GM23338 (cell line): ENCODE measurements around the gene EYS. TPM values are rescaled to one million over a fixed set of nuclear protein-coding genes. Genes with fewer than 3 reads are reported as not detected.

Experiments
- ATAC-seq: fragments of 200-7000 bp; cut with Tn5 transposase; 3 replicates; pipeline ENCODE4 v1.9.1; 2020
- DNase-seq: peaks from one replicate; pipeline ENCODE4 v3.0.0-alpha.2; 2015; ENCODE audit warnings: low spot score
- H2AFZ ChIP-seq: fragments of 200-600 bp; sonication (generic); 2 replicates; pipeline ENCODE4 v1.8.0; 2016; ENCODE audit warnings: antibody characterized with exemption, mild to moderate bottlenecking, moderate library complexity
- H3F3A ChIP-seq: fragments of 200-600 bp; sonication (generic); replicated peaks from 2 replicates; pipeline ENCODE4 v1.8.0; 2017; ENCODE audit warnings: antibody characterized with exemption, mixed run types, low read depth
- H3K27ac ChIP-seq: fragments of 200-600 bp; sonication (generic); 2 replicates; pipeline ENCODE4 v1.6.1; 2016; ENCODE audit warnings: low read depth
- H3K27me3 ChIP-seq: fragments of 200-600 bp; sonication (generic); 2 replicates; pipeline ENCODE4 v1.8.0; 2016; ENCODE audit warnings: mild to moderate bottlenecking, mixed run types, moderate library complexity; ENCODE audit not compliant: insufficient read depth
- H3K36me3 ChIP-seq: fragments of 200-600 bp; sonication (generic); 2 replicates; pipeline ENCODE4 v1.8.0; 2016; ENCODE audit warnings: mild to moderate bottlenecking; ENCODE audit not compliant: insufficient read depth
- H3K4me1 ChIP-seq: fragments of 200-600 bp; sonication (generic); 2 replicates; pipeline ENCODE4 v1.8.0; 2016; ENCODE audit warnings: mild to moderate bottlenecking, moderate library complexity; ENCODE audit not compliant: insufficient read depth
- H3K4me2 ChIP-seq: fragments of 200-600 bp; sonication (generic); 2 replicates; pipeline ENCODE4 v1.7.1; 2017; ENCODE audit warnings: mixed run types
- H3K4me3 ChIP-seq: fragments of 200-600 bp; sonication (generic); 2 replicates; pipeline ENCODE4 v1.6.1; 2016; ENCODE audit warnings: mixed run types
- H3K79me2 ChIP-seq: fragments of 200-600 bp; sonication (generic); replicated peaks from 2 replicates; pipeline ENCODE4 v1.8.0; 2017; ENCODE audit warnings: mild to moderate bottlenecking; ENCODE audit not compliant: insufficient read depth
- H3K9me2 ChIP-seq: fragments of 200-600 bp; sonication (generic); 2 replicates; pipeline ENCODE4 v1.8.0; 2017; ENCODE audit not compliant: insufficient read depth
- H4K20me1 ChIP-seq: fragments of 200-600 bp; sonication (generic); replicated peaks from 2 replicates; pipeline ENCODE4 v1.8.0; 2017; ENCODE audit warnings: mild to moderate bottlenecking; ENCODE audit not compliant: insufficient read depth
- H3K27ac Mint-ChIP-seq: 2 replicates; pipeline ENCODE4 v1.8.0; 2020; ENCODE audit warnings: inconsistent platforms, mild to moderate bottlenecking, moderate library complexity, mixed read lengths
- H3K27me3 Mint-ChIP-seq: 3 replicates; pipeline ENCODE4 v1.8.0; 2022; ENCODE audit warnings: low read depth, mild to moderate bottlenecking, moderate library complexity, mixed read lengths, inconsistent platforms; ENCODE audit not compliant: insufficient read depth, poor library complexity
- H3K36me3 Mint-ChIP-seq: 3 replicates; pipeline ENCODE4 v1.8.0; 2021; ENCODE audit warnings: low read depth, mild to moderate bottlenecking, inconsistent platforms, moderate library complexity, mixed read lengths
- H3K4me1 Mint-ChIP-seq: 3 replicates; pipeline ENCODE4 v1.8.0; 2020; ENCODE audit warnings: mild to moderate bottlenecking, inconsistent platforms, mixed read lengths
- H3K4me3 Mint-ChIP-seq: 3 replicates; pipeline ENCODE4 v1.8.0; 2021; ENCODE audit warnings: moderate library complexity, mild to moderate bottlenecking, inconsistent platforms, mixed read lengths
- H3K9me3 Mint-ChIP-seq: 3 replicates; pipeline ENCODE4 v1.8.0; 2020; ENCODE audit warnings: moderate library complexity, mild to moderate bottlenecking, inconsistent platforms, mixed read lengths
- CREB1 ChIP-seq: fragments of 250-450 bp; sonication (Bioruptor Pico); IDR thresholded peaks from 2 replicates; pipeline ENCODE4 v1.5.0; 2020; ENCODE audit warnings: low read depth, mild to moderate bottlenecking, moderate library complexity
- ETS1 ChIP-seq: IDR thresholded peaks from 2 replicates; pipeline ENCODE4 v1.6.1; 2016; ENCODE audit warnings: antibody characterized with exemption
- EZH2 ChIP-seq: fragments of 200-600 bp; sonication (generic); IDR thresholded peaks from one replicate; pipeline ENCODE4 v1.8.0; 2017; ENCODE audit warnings: antibody characterized with exemption, mild to moderate bottlenecking, low read depth; ENCODE audit not compliant: unreplicated experiment
- EZH2phosphoT487 ChIP-seq: fragments of 200-600 bp; sonication (generic); IDR thresholded peaks from one replicate; pipeline ENCODE4 v1.8.1; 2018; ENCODE audit warnings: antibody characterized with exemption; ENCODE audit not compliant: unreplicated experiment
- JUNB ChIP-seq: IDR thresholded peaks from one replicate; pipeline ENCODE4 v1.6.1; 2016; ENCODE audit warnings: antibody characterized with exemption; ENCODE audit not compliant: unreplicated experiment
- NANOG ChIP-seq: IDR thresholded peaks from 2 replicates; pipeline ENCODE4 v1.6.1; 2016; ENCODE audit warnings: antibody characterized with exemption, borderline replicate concordance
- POLR2AphosphoS5 ChIP-seq: IDR thresholded peaks from 2 replicates; pipeline ENCODE4 v1.6.1; 2016; ENCODE audit warnings: antibody characterized with exemption, low read depth
- REST ChIP-seq: IDR thresholded peaks from one replicate; pipeline ENCODE4 v1.6.1; 2018; ENCODE audit warnings: antibody characterized with exemption; ENCODE audit not compliant: unreplicated experiment
- STAT1 ChIP-seq: IDR thresholded peaks from one replicate; pipeline ENCODE4 v1.6.1; 2016; ENCODE audit warnings: antibody characterized with exemption; ENCODE audit not compliant: unreplicated experiment
- polyA plus RNA-seq: library from polyadenylated mRNA; unstranded; fragments of >200 nt; fragmentation: Nextera tagmentation; extraction: Ambion mirVana; gene quantifications from 2 replicates; pipeline ENCODE4 v1.2.1, GENCODE V29; 2016
- total RNA-seq: library from RNA; depleted of rRNA; stranded (reverse); fragments of >200 nt; shearing (Covaris generic); gene quantifications from 2 replicates; pipeline ENCODE4 v1.2.3, GENCODE V29; 2014
- TF ChIP-seq, protein P1 (sequence below): fragments of 250-450 bp; sonication (Bioruptor Pico); IDR thresholded peaks from 2 replicates; pipeline ENCODE4 v1.5.0; 2020; ENCODE audit warnings: mild to moderate bottlenecking, moderate library complexity
- TF ChIP-seq, protein P2 (sequence below), 2 experiments: fragments of 200-600 bp in 1 of 2; sonication (generic) in 1 of 2; conservative IDR thresholded peaks; 2 replicates each; pipeline versions ENCODE4 v1.5.1 to v1.6.1; 2016 to 2017; ENCODE audit warnings: antibody characterized with exemption in 2 of 2, low read depth in 2 of 2, mild to moderate bottlenecking in 2 of 2, moderate library complexity in 1 of 2

EYS gene
- total and polyA plus RNA-seq, 2 experiments from 2014 or later: 0.38 to 0.52 TPM

DNA sequence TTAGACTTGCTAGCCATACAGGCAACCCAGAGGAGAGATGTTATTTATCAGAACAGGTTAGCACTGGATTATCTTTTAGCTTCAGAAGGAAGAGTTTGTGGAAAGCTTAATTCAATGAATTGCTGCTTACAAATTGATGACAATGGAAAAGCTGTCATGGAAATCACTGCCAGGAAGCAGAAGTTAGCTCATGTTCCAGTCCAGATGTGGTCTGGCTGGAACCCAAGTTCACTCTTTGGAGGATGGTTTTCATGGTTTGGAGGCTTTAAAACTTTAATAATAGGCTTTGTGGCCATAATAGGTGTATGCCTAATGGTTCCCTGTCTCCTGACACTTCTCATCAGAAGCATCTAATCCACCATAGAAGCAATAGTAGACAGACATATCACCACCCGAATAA, 1372.4 kb downstream of the EYS start:
- Histone ChIP-seq H3K79me2 (no peaks in the 10 kb centered on the region), H3F3A (no peaks in the 10 kb centered on the region), H4K20me1 (no peaks in the 10 kb centered on the region), H3K27me3 (no peaks in the 10 kb centered on the region), H3K9me2 (no peaks in the 10 kb centered on the region; the same call in 1 of the 2 replicates), H2AFZ (no peak overlapping the region), H3K4me3 (no peak overlapping the region), H3K4me1 (no peaks in the 10 kb centered on the region), H3K36me3 (no peaks in the 10 kb centered on the region), H3K4me2 (no peak overlapping the region), H3K27ac (no peak overlapping the region)
- Mint-ChIP-seq H3K27me3 (no peaks in the 10 kb centered on the region), H3K36me3 (no peaks in the 10 kb centered on the region; the same call in 2 of the 3 replicates), H3K9me3 (peaks cover 35% of the 10 kb centered on the region), H3K4me3 (no peak overlapping the region), H3K4me1 (peaks cover 5% of the 10 kb centered on the region; the same call in 1 of the 3 replicates), H3K27ac (no peak overlapping the region)
- no peak for TF ChIP-seq EZH2
- no peak for TF ChIP-seq STAT1
- TF ChIP-seq NANOG: no peak
- TF ChIP-seq REST: no peak
- TF ChIP-seq ETS1: no peak
- TF ChIP-seq CREB1 (CRISPR knock-in tag): no peak
- TF ChIP-seq, protein P1, sequence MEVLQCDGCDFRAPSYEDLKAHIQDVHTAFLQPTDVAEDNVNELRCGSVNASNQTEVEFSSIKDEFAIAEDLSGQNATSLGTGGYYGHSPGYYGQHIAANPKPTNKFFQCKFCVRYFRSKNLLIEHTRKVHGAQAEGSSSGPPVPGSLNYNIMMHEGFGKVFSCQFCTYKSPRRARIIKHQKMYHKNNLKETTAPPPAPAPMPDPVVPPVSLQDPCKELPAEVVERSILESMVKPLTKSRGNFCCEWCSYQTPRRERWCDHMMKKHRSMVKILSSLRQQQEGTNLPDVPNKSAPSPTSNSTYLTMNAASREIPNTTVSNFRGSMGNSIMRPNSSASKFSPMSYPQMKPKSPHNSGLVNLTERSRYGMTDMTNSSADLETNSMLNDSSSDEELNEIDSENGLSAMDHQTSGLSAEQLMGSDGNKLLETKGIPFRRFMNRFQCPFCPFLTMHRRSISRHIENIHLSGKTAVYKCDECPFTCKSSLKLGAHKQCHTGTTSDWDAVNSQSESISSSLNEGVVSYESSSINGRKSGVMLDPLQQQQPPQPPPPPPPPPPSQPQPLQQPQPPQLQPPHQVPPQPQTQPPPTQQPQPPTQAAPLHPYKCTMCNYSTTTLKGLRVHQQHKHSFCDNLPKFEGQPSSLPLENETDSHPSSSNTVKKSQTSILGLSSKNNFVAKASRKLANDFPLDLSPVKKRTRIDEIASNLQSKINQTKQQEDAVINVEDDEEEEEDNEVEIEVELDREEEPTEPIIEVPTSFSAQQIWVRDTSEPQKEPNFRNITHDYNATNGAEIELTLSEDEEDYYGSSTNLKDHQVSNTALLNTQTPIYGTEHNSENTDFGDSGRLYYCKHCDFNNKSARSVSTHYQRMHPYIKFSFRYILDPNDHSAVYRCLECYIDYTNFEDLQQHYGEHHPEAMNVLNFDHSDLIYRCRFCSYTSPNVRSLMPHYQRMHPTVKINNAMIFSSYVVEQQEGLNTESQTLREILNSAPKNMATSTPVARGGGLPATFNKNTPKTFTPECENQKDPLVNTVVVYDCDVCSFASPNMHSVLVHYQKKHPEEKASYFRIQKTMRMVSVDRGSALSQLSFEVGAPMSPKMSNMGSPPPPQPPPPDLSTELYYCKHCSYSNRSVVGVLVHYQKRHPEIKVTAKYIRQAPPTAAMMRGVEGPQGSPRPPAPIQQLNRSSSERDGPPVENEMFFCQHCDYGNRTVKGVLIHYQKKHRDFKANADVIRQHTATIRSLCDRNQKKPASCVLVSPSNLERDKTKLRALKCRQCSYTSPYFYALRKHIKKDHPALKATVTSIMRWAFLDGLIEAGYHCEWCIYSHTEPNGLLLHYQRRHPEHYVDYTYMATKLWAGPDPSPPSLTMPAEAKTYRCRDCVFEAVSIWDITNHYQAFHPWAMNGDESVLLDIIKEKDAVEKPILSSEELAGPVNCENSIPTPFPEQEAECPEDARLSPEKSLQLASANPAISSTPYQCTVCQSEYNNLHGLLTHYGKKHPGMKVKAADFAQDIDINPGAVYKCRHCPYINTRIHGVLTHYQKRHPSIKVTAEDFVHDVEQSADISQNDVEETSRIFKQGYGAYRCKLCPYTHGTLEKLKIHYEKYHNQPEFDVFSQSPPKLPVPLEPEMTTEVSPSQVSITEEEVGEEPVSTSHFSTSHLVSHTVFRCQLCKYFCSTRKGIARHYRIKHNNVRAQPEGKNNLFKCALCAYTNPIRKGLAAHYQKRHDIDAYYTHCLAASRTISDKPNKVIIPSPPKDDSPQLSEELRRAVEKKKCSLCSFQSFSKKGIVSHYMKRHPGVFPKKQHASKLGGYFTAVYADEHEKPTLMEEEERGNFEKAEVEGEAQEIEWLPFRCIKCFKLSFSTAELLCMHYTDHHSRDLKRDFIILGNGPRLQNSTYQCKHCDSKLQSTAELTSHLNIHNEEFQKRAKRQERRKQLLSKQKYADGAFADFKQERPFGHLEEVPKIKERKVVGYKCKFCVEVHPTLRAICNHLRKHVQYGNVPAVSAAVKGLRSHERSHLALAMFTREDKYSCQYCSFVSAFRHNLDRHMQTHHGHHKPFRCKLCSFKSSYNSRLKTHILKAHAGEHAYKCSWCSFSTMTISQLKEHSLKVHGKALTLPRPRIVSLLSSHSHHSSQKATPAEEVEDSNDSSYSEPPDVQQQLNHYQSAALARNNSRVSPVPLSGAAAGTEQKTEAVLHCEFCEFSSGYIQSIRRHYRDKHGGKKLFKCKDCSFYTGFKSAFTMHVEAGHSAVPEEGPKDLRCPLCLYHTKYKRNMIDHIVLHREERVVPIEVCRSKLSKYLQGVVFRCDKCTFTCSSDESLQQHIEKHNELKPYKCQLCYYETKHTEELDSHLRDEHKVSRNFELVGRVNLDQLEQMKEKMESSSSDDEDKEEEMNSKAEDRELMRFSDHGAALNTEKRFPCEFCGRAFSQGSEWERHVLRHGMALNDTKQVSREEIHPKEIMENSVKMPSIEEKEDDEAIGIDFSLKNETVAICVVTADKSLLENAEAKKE (CRISPR knock-in tag): no peak
- TF ChIP-seq, protein P2, sequence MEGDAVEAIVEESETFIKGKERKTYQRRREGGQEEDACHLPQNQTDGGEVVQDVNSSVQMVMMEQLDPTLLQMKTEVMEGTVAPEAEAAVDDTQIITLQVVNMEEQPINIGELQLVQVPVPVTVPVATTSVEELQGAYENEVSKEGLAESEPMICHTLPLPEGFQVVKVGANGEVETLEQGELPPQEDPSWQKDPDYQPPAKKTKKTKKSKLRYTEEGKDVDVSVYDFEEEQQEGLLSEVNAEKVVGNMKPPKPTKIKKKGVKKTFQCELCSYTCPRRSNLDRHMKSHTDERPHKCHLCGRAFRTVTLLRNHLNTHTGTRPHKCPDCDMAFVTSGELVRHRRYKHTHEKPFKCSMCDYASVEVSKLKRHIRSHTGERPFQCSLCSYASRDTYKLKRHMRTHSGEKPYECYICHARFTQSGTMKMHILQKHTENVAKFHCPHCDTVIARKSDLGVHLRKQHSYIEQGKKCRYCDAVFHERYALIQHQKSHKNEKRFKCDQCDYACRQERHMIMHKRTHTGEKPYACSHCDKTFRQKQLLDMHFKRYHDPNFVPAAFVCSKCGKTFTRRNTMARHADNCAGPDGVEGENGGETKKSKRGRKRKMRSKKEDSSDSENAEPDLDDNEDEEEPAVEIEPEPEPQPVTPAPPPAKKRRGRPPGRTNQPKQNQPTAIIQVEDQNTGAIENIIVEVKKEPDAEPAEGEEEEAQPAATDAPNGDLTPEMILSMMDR (conservative IDR thresholded peaks at IDR 0.05; ENCODE audit: low read depth in 2 of 2): no peak
- no peak for TF ChIP-seq POLR2AphosphoS5
- TF ChIP-seq EZH2phosphoT487: no peak
- TF ChIP-seq JUNB: no peak
- DNase-seq: no peak
- ATAC-seq: no peak
